Spleen (tissue), 11 donors: ENCODE data around the gene QDPR. TPM values are rescaled to one million over a fixed set of nuclear protein-coding genes. Genes with fewer than 3 reads are reported as not detected.
"Not testable (repeated sequence)": the region's sequence is repeated elsewhere in the genome, so short reads cannot be mapped to it uniquely, and the experiment has no call there.

ENCODE experiments used
- DNase-seq: peaks from one replicate; pipeline ENCODE4 v3.0.0-alpha.2; 2020
- H3K27ac ChIP-seq, 8 donors: fragments of 200-600 bp; sonication (generic) in 7 of 8; 1 replicate in 4 of 8; 2 replicates in 4 of 8; pipeline versions ENCODE4 v1.5.0 to v1.8.0; 2016 to 2021; ENCODE audit warnings: inconsistent platforms in 4 of 8, mild to moderate bottlenecking in 4 of 8, moderate library complexity in 1 of 8
- H3K27me3 ChIP-seq, 7 donors: fragments of 200-600 bp; sonication (generic) in 6 of 7; replicated peaks in 1 of 7; 1 replicate in 4 of 7; 2 replicates in 3 of 7; pipeline versions ENCODE4 v1.5.0 to v1.8.0; 2016 to 2021; ENCODE audit warnings: inconsistent platforms in 3 of 7, mild to moderate bottlenecking in 1 of 7
- H3K36me3 ChIP-seq, 6 donors: fragments of 200-600 bp; sonication (generic) in 5 of 6; 1 replicate in 4 of 6; 2 replicates in 2 of 6; pipeline versions ENCODE4 v1.5.0 to v1.8.0; 2016 to 2021; ENCODE audit warnings: inconsistent platforms in 2 of 6
- H3K4me1 ChIP-seq, 6 donors: fragments of 200-600 bp; sonication (generic) in 5 of 6; 1 replicate in 3 of 6; 2 replicates in 3 of 6; pipeline versions ENCODE4 v1.5.0 to v1.8.0; 2016 to 2021; ENCODE audit warnings: inconsistent platforms in 3 of 6
- H3K4me3 ChIP-seq, 8 donors: fragments of 200-600 bp; sonication (generic) in 7 of 8; 1 replicate in 4 of 8; 2 replicates in 4 of 8; pipeline versions ENCODE4 v1.5.0 to v1.8.0; 2016 to 2021; ENCODE audit warnings: inconsistent platforms in 4 of 8, mild to moderate bottlenecking in 4 of 8, moderate library complexity in 2 of 8
- H3K9me3 ChIP-seq, 8 donors: fragments of 200-600 bp; sonication (generic) in 7 of 8; 1 replicate in 4 of 8; 2 replicates in 4 of 8; pipeline versions ENCODE4 v1.5.0 to v1.8.0; 2016 to 2021; ENCODE audit warnings: inconsistent platforms in 4 of 8
- CTCF ChIP-seq, 11 experiments: fragments of 200-600 bp in 7 of 11; fragments of 450-650 bp in 4 of 11; sonication (generic) in 4 of 11; IDR thresholded peaks in 8 of 11; conservative IDR thresholded peaks in 3 of 11; 1 replicate in 7 of 11; 2 replicates in 4 of 11; pipeline versions ENCODE4 v1.4.0 to v1.8.0; 2016 to 2021; ENCODE audit warnings: antibody characterized with exemption in 11 of 11, inconsistent platforms in 4 of 11, mild to moderate bottlenecking in 1 of 11
- POLR2A ChIP-seq, 3 donors: fragments of 450-650 bp; IDR thresholded peaks; one replicate each; pipeline ENCODE4 v1.5.1; 2017; ENCODE audit warnings: antibody characterized with exemption in 3 of 3, mild to moderate bottlenecking in 1 of 3
- POLR2AphosphoS5 ChIP-seq, 3 donors: sonication (generic); formaldehyde crosslinking; IDR thresholded peaks; one replicate each; pipeline ENCODE4 v1.5.1; 2017; ENCODE audit warnings: antibody characterized with exemption in 3 of 3
- whole genome bisulfite sequencing, 5 donors: extraction: QIAGEN DNeasy Blood & Tissue Kit in 3 of 5; methylation state at CpG; one replicate each; pipeline versions ENCODE4 v1.1.5 to v1.1.7; 2013 to 2018; 5-methylcytosine and 5-hydroxymethylcytosine counted together
- intact Hi-C: fragments of 100-400 bp; cut with DNase I; formaldehyde crosslinking; loops from one replicate; pipeline ENCODE4 v1.15.0; 2023; ENCODE audit warnings: low total_unique reads
- polyA plus RNA-seq, 3 donors: library from polyadenylated mRNA; stranded (reverse); fragments of 200-250 nt; gene quantifications; one replicate each; pipeline ENCODE4 v1.2.1, GENCODE V29; 2013
- total RNA-seq, 7 donors: library from RNA; depleted of rRNA in 3 of 7; stranded (reverse); fragments of >200 nt in 3 of 7; fragmentation: NEBNext Ultra II Directional in 4 of 7; extraction: Animal tissue kit (Norgen Biotek cat#: 25700) in 4 of 7; gene quantifications; one replicate each; pipeline versions ENCODE4 v1.1.0 to v1.2.1, GENCODE V29; 2016 to 2021
- donor health status: healthy with polysubstance abuse.
- donor health status: DM: no; HTN: no; CAD: no; lungs with moderate emphysema.
- donor health status: DM: no; HTN: no; CAD: no.
- donor health status: Bipolar disorder and iron deficiency.
- donor health status: healthy.
- donor health status: DM: no; HTN: no; CAD: no.
- donor health status: DM: yes; HTN: yes; CAD: no.

Gene QDPR
- total and polyA plus RNA-seq, 10 donors, result 3.8 to 23.9 (median 16.2) TPM

GRCh38 chr4:17545374-17546140, 33.7 kb upstream of the QDPR start:
- Histone ChIP-seq H3K27ac (no peak overlapping the region), H3K9me3 (no peaks in the 10 kb centered on the region), H3K27me3 (no peaks in the 10 kb centered on the region), H3K36me3 (no peaks in the 10 kb centered on the region), H3K4me3 (no peak overlapping the region), H3K4me1 (peaks cover 0 to 14% (median 0%) of the 10 kb centered on the region in 6 donors)
- no peak for TF ChIP-seq POLR2A (IDR thresholded peaks at IDR 0.05)
- no peak for TF ChIP-seq POLR2AphosphoS5 (IDR thresholded peaks at IDR 0.05)
- TF ChIP-seq CTCF (IDR thresholded peaks at IDR 0.05 in 8 of 11, conservative IDR thresholded peaks at IDR 0.05 in 3 of 11), result no peak
- intact Hi-C loops, result loop anchor here (5.0 kb wide), 2 partner anchors 257 to 1047 kb away; no protein-coding TSS in a partner anchor
- no peak for DNase-seq
- WGBS, 5 donors, result 70 to 83% (median 75%) methylated on average over 11 of the region's 11 CpGs

DNA sequence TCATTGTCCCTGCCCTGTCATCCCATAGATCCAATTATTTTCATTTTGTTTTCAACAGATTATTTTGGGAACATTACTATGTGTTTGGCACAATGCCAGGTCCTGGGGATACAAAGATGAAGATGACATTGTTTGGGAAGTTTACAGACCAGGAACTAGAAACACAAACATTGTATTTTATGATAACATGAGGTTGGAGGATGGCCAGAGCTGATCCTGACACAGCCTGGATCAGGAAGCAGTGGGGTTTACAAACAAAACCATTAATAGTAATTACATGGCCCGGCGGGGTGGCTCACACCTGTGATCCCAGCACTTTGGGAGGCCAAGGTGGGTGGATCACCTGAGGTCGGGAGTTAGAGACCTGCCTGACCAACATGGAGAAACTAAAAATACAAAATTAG, 32.9 kb upstream of the QDPR start:
- no peak for DNase-seq
- no peaks in the 10 kb centered on the region for H3K27me3 ChIP-seq
- TF ChIP-seq POLR2A (IDR thresholded peaks at IDR 0.05), result no peak
- peaks cover 0 to 12% (median 0%) of the 10 kb centered on the region in 6 donors for H3K4me1 ChIP-seq
- no peaks in the 10 kb centered on the region for H3K36me3 ChIP-seq
- intact Hi-C loops, result loop anchor here (5.0 kb wide), 2 partner anchors 257 to 1047 kb away; no protein-coding TSS in a partner anchor
- 56 to 67% (median 63%) methylated on average over 3 of the region's 3 CpGs for WGBS, 5 donors
- H3K4me3 ChIP-seq, result no peak overlapping the region
- no peaks in the 10 kb centered on the region for H3K9me3 ChIP-seq
- H3K27ac ChIP-seq, result no peak overlapping the region

GRCh38 chr4:17544205-17544604, 32.3 kb upstream of the QDPR start:
- H3K36me3 ChIP-seq, result no peaks in the 10 kb centered on the region
- H3K9me3 ChIP-seq, result no peaks in the 10 kb centered on the region
- no peaks in the 10 kb centered on the region for H3K27me3 ChIP-seq
- 33 to 56% (median 48%) methylated on average over 6 of the region's 6 CpGs for WGBS, 5 donors
- no peak overlapping the region for H3K4me3 ChIP-seq
- TF ChIP-seq POLR2AphosphoS5 (IDR thresholded peaks at IDR 0.05), result no peak
- no peak for TF ChIP-seq CTCF (IDR thresholded peaks at IDR 0.05 in 8 of 11, conservative IDR thresholded peaks at IDR 0.05 in 3 of 11)
- no peak for TF ChIP-seq POLR2A (IDR thresholded peaks at IDR 0.05)
- intact Hi-C loops, result no loop called here
- DNase-seq, result no peak
- H3K27ac ChIP-seq, result no peak overlapping the region
- H3K4me1 ChIP-seq, result peaks cover 0 to 5% (median 0%) of the 10 kb centered on the region in 6 donors

GRCh38 chr4:17537060-17537459, 25.2 kb upstream of the QDPR start:
- intact Hi-C loops, H3K4me1 ChIP-seq, H3K4me3 ChIP-seq, DNase-seq, H3K27me3 ChIP-seq, H3K36me3 ChIP-seq, H3K9me3 ChIP-seq, H3K27ac ChIP-seq: not testable (repeated sequence)
- 88 to 94% (median 91%) methylated on average over 6 of the region's 6 CpGs for WGBS, 5 donors

- intact Hi-C loops, result no loop called here
- H3K4me3 ChIP-seq, result no peak overlapping the region
- no peaks in the 10 kb centered on the region for H3K4me1 ChIP-seq
- no peaks in the 10 kb centered on the region for H3K9me3 ChIP-seq
- H3K27me3 ChIP-seq, result no peaks in the 10 kb centered on the region
- no peak for TF ChIP-seq POLR2A (IDR thresholded peaks at IDR 0.05)
- no peak for TF ChIP-seq POLR2AphosphoS5 (IDR thresholded peaks at IDR 0.05)
- TF ChIP-seq CTCF (IDR thresholded peaks at IDR 0.05 in 8 of 11, conservative IDR thresholded peaks at IDR 0.05 in 3 of 11), result no peak
- H3K27ac ChIP-seq, result no peak overlapping the region
- 84 to 90% (median 85%) methylated on average over 3 of the region's 3 CpGs for WGBS, 5 donors
- DNase-seq, result no peak
- no peaks in the 10 kb centered on the region for H3K36me3 ChIP-seq
These were observed 24.0 kb upstream of the QDPR start for GRCh38 chr4:17535906-17536305.
